ENCODE data around the gene MOCS1.
"Not testable (repeated sequence)": the region's sequence is repeated elsewhere in the genome, so short reads cannot be mapped to it uniquely, and the experiment has no call there.

Gene MOCS1

GRCh38 chr6:39934131-39934757 lies at the start of gene MOCS1:
Gene MOCS1, minus strand, starts transcription at chr6:39934462. Its CDS starts 45 bp downstream, at chr6:39934417.
- DNase-seq (ENCODE audit: low read depth): peak; percentile 82

GRCh38 chr6:39984051-39984450 lies 49.8 kb upstream of the MOCS1 start:
- no peak for DNase-seq (ENCODE audit: low read depth)

GRCh38 chr6:39983193-39983592 lies 48.9 kb upstream of the MOCS1 start:
- no peak for DNase-seq (ENCODE audit: low read depth)

GRCh38 chr6:39982720-39983119 lies 48.5 kb upstream of the MOCS1 start:
- DNase-seq (ENCODE audit: low read depth): no peak

GRCh38 chr6:39980839-39981580 lies 46.7 kb upstream of the MOCS1 start:
- peak; percentile 70 for DNase-seq (ENCODE audit: low read depth)

GRCh38 chr6:39979461-39980328 lies 45.4 kb upstream of the MOCS1 start:
- no peak for DNase-seq (ENCODE audit: low read depth)

- no peak for DNase-seq (ENCODE audit: low read depth)
Measured at GRCh38 chr6:39978240-39978639, 44.0 kb upstream of the MOCS1 start.

- no peak for DNase-seq (ENCODE audit: low read depth)
Measured at GRCh38 chr6:39973661-39974060, 39.4 kb upstream of the MOCS1 start.

- not testable (repeated sequence) for DNase-seq (ENCODE audit: low read depth)
Measured at GRCh38 chr6:39972717-39973116, 38.5 kb upstream of the MOCS1 start.

GRCh38 chr6:39971131-39971530 lies 36.9 kb upstream of the MOCS1 start:
- DNase-seq (ENCODE audit: low read depth): not testable (repeated sequence)

- no peak for DNase-seq (ENCODE audit: low read depth)
Measured at GRCh38 chr6:39965751-39966150, 31.5 kb upstream of the MOCS1 start.

GRCh38 chr6:39964530-39964929 lies 30.3 kb upstream of the MOCS1 start:
- no peak for DNase-seq (ENCODE audit: low read depth)

- DNase-seq (ENCODE audit: low read depth): no peak
Measured at GRCh38 chr6:39964094-39964493, 29.8 kb upstream of the MOCS1 start.

GRCh38 chr6:39962831-39963230 lies 28.6 kb upstream of the MOCS1 start:
- peak; percentile 64 for DNase-seq (ENCODE audit: low read depth)

GRCh38 chr6:39961178-39961577 lies 26.9 kb upstream of the MOCS1 start:
- DNase-seq (ENCODE audit: low read depth): peak; percentile 60

GRCh38 chr6:39958947-39959346 lies 24.7 kb upstream of the MOCS1 start:
- no peak for DNase-seq (ENCODE audit: low read depth)

- DNase-seq (ENCODE audit: low read depth): peak; percentile 58
Measured at GRCh38 chr6:39956936-39957335, 22.7 kb upstream of the MOCS1 start.

- no peak for DNase-seq (ENCODE audit: low read depth)
Measured at GRCh38 chr6:39953076-39953618, 18.9 kb upstream of the MOCS1 start.

GRCh38 chr6:39952167-39952566 lies 17.9 kb upstream of the MOCS1 start:
- no peak for DNase-seq (ENCODE audit: low read depth)

- no peak for DNase-seq (ENCODE audit: low read depth)
Measured at GRCh38 chr6:39951716-39952115, 17.5 kb upstream of the MOCS1 start.

GRCh38 chr6:39951191-39951590 lies 16.9 kb upstream of the MOCS1 start:
- DNase-seq (ENCODE audit: low read depth): no peak

GRCh38 chr6:39950125-39950720 lies 16.0 kb upstream of the MOCS1 start:
- no peak for DNase-seq (ENCODE audit: low read depth)

Measured in ELR (cell line).